H7 (cell line): Measurements from ENCODE around the gene GATA3. TPM values are rescaled to one million over a fixed set of nuclear protein-coding genes. Genes with fewer than 3 reads are reported as not detected.
A peak's percentile ranks its signal among the peaks of the same experiment; 100 is the strongest.
"Not testable (repeated sequence)": the region's sequence is repeated elsewhere in the genome, so short reads cannot be mapped to it uniquely, and the experiment has no call there.

Experiments
- DNase-seq: peaks from one replicate; pipeline ENCODE4 v3.0.0; 2012
- H3K27me3 ChIP-seq: 2 replicates; pipeline ENCODE4 v1.6.0; 2011; ENCODE audit warnings: mild to moderate bottlenecking, low read length; ENCODE audit not compliant: control insufficient read depth, insufficient read depth
- H3K36me3 ChIP-seq: replicated peaks from 2 replicates; pipeline ENCODE4 v1.5.1; 2011; ENCODE audit warnings: low read length; ENCODE audit not compliant: control insufficient read depth, insufficient read depth
- H3K4me3 ChIP-seq: 2 replicates; pipeline ENCODE4 v1.5.1; 2011; ENCODE audit warnings: low read depth, mild to moderate bottlenecking, control low read depth, low read length, moderate library complexity; ENCODE audit not compliant: insufficient read depth
- total RNA-seq: library from RNA; depleted of rRNA; stranded (reverse); fragments of >200 nt; shearing (Covaris generic); gene quantifications from 2 replicates; pipeline ENCODE4 v1.2.3, GENCODE V29; 2014; rRNA removed

GATA3 gene
- 0.11 and 1.1 TPM in 2 replicates for total RNA-seq

DNA sequence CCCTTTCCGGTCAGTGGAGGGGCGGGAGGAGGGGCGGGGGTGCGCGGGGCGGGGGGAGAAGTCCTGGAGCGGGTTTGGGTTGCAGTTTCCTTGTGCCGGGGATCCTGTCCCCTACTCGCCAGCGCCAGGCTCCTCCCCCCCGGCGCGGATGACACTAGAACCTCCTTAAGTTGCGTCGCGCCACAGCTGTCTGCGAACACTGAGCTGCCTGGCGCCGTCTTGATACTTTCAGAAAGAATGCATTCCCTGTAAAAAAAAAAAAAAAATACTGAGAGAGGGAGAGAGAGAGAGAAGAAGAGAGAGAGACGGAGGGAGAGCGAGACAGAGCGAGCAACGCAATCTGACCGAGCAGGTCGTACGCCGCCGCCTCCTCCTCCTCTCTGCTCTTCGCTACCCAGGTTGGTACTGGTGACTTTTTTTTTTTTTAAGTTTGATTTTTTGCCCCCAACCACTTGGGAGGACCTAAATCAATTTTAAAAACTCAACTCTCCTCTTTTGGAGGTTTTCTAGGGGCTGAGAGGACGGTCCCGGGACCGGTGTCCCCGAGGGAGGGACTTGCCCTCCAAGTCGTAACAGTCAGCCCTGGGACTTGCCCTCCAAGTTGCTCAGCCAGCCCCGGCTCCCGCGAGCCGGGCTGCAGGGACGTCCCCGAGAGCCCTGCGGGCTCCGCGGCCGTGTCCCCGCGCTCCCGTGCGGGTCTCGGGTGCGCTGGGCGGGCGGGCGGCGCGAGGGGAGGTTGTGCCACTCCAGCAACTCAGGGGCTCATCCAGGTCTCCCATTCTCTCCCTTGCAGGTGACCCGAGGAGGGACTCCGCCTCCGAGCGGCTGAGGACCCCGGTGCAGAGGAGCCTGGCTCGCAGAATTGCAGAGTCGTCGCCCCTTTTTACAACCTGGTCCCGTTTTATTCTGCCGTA lies at the start of gene GATA3:
Gene GATA3, plus strand, starts transcription at position 195 of the 914 bp plus-strand sequence. CDS start 968 bp downstream, outside the sequence.
- H3K27me3 ChIP-seq: peaks cover 93% of the 10 kb centered on the region
- H3K36me3 ChIP-seq: no peaks in the 10 kb centered on the region
- peak; percentile 92 for DNase-seq
- H3K4me3 ChIP-seq: peak within 1 kb of the TSS; percentile 53

DNA sequence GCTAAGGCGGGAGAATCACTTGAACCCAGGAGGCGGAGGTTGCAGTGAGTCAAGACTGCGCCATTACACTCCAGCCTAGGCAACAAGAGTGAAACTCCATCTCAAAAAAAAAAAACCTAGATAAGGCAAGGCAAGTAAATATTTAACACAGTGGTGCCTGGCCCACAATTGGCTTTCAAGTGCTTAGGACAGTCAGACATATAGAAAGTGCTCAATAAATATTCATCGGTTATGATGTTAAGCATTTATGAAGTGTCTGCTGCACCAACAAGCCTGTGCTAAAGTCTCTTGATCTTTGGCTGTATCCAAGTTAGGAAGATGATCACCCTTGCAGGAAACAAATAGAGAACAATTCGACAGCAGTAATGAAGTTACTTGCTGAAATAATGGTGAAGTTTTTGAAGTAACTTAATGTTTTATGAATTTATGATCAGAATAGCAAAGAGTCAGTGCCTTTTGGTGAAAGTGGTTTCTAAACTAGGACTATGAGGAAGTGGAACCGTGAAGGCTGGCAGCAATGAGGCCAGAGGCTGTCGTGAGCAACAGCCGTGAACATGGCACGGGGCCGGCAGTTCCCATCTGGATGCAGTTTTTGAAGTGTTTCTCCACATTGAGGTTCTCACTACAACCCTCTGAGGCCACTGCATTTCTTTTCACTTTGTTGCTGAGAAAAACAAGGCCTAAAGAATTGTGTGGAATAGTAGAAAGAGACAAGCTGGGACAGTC lies 48.1 kb upstream of the GATA3 start:
- no peaks in the 10 kb centered on the region for H3K27me3 ChIP-seq
- no peak for DNase-seq
- no peaks in the 10 kb centered on the region for H3K36me3 ChIP-seq
- no peak overlapping the region for H3K4me3 ChIP-seq

DNA sequence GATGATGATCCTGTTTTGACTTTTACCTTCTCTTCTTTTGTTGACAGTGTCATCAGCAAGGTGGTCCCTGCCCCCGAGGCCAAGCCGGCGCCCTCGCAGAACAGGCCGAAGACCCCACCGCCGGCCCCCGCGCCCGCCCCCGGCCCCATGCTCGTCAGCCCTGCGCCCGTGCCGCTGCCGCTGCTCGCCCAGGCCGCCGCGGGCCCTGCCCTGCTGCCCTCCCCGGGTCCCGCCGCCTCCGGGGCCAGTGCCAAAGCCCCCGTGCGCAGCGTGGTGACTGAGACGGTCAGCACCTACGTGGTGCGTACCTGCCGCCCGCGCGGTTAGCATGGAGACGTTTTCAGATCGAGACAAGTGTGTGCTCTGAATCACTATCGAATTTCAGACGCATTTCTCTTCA lies 45.5 kb upstream of the GATA3 start:
- H3K27me3 ChIP-seq: no peaks in the 10 kb centered on the region
- peak; percentile 36 for DNase-seq
- H3K36me3 ChIP-seq: no peaks in the 10 kb centered on the region
- H3K4me3 ChIP-seq: no peak overlapping the region

DNA sequence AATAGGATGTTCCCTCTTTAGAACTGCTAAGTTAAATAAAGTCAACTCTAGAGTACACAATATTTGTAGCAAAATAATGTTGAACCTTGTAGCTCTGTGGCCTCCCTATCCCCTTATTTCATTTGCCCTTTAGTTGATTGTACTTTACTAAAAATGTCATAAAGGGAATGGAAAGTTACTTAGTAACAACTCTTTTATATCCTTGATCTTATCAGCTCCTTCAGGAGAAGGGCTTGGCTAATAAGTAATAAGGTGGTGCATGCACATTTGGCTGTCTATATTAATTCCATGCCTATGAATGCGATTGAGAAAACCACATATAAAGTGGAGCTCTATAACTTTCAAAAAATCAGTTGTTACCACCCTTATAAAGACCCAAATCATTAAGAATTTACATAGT lies 41.5 kb upstream of the GATA3 start:
- Histone ChIP-seq H3K36me3 (no peaks in the 10 kb centered on the region), H3K4me3 (no peak overlapping the region), H3K27me3 (no peaks in the 10 kb centered on the region)
- no peak for DNase-seq

DNA sequence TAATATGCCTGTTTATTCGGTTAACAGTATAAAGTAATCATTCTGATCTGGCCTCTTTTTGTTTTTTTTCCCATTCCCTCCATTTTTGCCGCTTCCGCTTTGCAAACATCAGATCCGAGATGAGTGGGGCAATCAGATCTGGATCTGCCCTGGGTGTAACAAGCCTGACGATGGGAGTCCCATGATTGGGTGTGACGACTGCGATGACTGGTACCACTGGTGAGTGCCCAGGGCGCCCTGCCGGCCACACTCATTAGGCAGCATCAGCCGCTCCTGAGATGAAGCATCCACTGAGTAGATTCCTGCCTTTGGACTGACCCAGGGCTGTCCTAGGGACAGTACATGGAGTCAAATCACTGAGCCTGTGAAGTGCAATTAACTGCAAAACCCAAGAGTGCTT lies 40.9 kb upstream of the GATA3 start:
- DNase-seq: no peak
- H3K27me3 ChIP-seq: no peaks in the 10 kb centered on the region
- H3K4me3 ChIP-seq: no peak overlapping the region
- no peaks in the 10 kb centered on the region for H3K36me3 ChIP-seq

DNA sequence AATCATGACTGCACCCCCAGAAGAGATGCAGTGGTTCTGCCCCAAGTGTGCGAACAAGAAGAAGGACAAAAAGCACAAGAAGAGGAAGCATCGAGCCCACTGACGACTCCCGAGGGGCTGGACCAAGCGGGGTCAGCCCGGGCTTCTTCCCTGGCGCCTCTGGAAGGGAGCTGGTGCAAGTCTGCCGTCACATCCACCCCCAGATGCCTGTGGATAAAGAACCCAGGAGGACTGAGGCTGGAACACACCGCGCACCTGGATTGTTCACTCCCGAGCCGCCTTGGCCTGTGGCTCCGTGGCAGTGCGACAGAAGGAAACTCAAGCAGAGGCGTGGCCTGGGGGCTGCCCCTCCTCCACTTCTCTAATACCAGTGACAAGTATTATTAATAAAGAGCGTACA lies 39.8 kb upstream of the GATA3 start:
- H3K36me3 ChIP-seq: no peaks in the 10 kb centered on the region

DNA sequence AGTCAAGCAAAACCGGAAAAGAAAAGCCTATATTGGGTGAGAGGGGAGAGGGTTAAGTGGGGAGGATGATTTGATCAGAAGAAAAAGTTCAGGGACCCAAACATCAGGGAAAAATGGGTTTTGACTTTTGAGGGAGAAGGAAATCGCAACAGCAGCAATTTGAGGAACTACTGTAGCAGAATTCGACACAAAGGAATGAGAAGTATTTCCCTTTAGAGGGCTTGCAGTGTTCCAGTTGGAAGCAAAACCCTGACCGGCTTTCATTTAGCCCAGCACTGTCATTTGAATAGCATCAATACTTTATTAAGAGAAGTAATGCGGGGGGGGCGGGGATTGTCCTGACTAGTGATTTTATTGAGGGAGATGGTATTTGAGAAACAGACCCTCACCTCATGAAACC lies 37.2 kb upstream of the GATA3 start:
- Histone ChIP-seq H3K36me3 (no peaks in the 10 kb centered on the region), H3K4me3 (no peak overlapping the region), H3K27me3 (no peaks in the 10 kb centered on the region)
- DNase-seq: peak; percentile 50

More for the DNA sequence above, 39.8 kb upstream of the GATA3 start:
- Histone ChIP-seq H3K4me3 (no peak overlapping the region), H3K27me3 (no peaks in the 10 kb centered on the region)
- peak; percentile 24 for DNase-seq

DNA sequence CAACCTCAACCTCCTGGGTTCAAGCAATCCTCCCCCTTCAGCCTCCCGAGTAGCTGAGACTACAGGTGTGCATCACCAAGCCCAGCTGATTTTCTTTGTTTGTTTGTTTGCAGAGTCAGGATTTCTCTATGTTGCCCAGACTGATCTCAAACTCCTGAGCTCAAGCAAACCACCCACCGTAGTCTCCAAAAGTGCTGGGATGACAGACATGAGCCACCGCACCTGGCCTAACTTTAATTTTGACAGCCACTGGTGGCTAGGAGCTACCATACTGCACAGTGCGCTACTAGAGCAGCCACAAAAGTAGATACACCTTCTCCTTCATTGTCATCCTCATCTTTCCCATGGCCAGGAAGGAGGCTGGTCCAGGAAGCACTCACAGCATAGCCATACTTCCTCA lies 31.2 kb upstream of the GATA3 start:
- Histone ChIP-seq H3K27me3 (no peaks in the 10 kb centered on the region), H3K4me3 (no peak overlapping the region), H3K36me3 (no peaks in the 10 kb centered on the region)
- DNase-seq: no peak

DNA sequence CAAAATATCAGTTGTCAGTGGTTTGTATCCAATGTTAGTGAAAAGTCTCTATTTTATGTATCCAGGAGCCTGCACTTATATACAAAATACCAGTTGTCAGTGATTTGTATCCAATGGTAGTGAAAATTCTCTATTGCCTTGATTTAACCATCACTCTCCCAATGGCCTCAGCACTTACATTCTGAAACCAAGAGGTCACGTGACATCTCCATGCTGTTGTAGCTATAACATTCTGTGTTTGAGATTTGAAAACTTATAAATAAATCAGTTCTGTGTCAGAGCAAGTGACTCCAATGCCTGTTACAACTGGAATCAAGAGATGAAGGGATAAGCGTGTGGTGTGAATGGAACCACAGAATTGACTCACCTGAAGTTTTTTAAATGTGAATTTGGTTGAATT lies 30.6 kb upstream of the GATA3 start:
- Histone ChIP-seq H3K27me3 (no peaks in the 10 kb centered on the region), H3K36me3 (no peaks in the 10 kb centered on the region), H3K4me3 (no peak overlapping the region)
- DNase-seq: no peak

DNA sequence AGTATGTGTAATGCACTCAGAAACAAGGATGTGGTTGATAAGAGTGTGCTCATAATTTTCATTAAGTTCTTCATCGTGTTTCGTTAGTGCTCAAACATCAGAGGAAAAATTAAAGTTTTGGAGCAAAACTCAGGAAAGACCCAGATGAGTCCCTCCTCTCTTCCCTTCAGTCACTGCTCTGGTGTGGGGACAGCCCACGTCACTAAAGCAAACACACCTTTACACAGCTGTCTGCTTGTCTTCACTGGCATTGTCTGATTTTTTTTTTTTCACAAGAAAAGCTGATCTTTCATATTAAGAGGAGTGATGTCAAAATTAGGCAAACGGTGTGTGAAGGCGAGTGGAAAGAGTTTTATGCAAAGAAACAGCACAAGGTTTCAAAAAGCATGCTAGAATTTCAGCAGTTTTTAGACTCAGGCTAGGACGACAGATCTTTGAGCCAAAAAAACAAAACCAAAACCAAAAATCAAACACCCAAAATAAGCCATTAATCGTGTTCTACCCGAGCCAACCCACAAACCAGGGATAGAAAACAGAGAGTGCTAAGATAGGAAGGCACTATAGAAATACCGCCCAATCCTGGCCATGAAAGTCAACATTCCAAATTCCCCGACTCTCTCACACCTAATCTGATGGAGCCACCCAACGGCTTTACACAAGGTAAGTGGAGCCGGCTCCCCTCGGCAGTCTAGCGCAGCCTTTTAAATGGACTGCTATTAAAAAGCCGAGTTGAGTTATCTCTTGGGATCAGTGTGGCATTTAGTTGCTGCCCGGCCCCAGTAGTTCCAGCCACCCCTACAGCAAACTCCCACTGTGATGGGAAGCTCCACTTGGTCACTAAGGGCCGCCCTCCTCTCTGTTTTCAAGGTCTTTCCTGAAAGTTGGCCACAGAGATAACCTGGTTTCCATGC lies 27.9 kb upstream of the GATA3 start:
- peaks cover 2% of the 10 kb centered on the region for H3K27me3 ChIP-seq
- no peaks in the 10 kb centered on the region for H3K36me3 ChIP-seq
- peak; percentile 32 for DNase-seq
- no peak overlapping the region for H3K4me3 ChIP-seq

DNA sequence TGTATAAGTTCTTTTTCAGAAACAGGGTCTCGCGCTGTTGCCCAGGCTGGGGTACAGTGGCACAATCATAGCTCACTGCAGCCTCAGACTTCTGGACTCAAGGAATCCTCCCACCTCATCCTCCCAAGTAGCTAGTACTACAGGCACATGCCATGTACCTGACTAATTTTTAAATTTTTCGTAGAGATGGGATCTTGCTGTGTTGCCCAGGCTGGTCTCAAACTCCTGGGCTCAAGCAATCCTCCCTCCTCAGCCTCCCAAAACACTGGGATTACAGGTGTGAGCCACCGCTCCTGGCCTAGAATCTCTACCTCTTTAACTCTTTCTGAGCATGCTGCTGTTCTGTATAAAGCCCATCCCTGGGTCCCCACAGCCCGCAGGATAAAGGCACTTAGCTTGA lies 23.3 kb upstream of the GATA3 start:
- DNase-seq, H3K36me3 ChIP-seq, H3K4me3 ChIP-seq: not testable (repeated sequence)
- peaks cover 47% of the 10 kb centered on the region for H3K27me3 ChIP-seq

DNA sequence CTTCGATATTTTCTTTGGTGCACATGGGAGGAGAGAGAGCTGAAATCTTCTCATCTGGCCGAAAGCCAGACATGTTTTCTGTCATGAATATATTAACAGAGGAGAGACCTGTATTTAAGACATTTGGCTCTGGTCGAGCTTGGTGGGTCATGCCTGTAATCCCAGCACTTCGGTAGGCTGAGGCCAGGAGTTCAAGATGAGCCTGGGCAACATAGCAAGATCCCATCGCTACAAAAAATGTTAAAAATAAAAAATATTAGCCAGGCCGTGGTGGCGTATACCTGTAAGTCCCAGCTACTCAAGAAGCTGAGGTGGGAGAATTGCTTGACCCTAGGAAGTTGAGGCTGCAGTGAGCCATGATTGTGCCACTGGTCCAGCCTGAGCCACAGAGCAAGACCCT lies 21.9 kb upstream of the GATA3 start:
- H3K4me3 ChIP-seq: no peak overlapping the region
- DNase-seq: no peak
- no peaks in the 10 kb centered on the region for H3K36me3 ChIP-seq
- H3K27me3 ChIP-seq: peaks cover 61% of the 10 kb centered on the region

DNA sequence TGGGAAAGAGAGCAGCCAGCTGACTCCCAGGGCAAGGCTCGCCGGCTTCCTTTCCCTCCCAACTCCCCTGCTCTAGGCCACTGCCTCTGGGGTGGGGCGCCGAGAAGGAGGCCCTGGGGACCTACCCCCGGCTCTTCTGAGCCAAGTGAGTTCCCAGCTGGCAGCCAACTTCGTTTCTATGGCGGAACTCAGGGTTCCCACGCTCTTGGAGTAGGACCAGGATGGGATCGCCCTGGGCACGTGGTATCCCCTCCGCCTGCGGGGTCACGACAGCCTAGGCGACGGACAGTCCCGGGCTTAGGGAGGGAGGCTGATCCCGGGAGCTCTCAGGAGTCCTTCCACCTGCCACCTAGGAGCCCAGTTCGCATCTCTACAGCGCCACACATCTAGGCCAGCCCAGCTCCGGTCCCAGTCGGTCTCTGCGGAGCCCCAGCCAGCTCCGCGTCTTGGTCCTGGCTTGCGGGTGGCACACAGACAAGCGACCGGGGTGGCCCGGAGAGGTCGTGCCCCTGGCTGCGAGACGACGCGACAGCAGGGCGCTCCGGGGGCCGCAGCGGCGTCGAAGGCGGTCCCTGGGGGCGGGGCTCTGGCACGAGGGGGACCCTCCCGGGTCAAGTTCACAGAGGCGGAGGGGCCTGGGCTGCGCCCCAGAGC lies 20.5 kb upstream of the GATA3 start:
- Histone ChIP-seq H3K27me3 (peaks cover 75% of the 10 kb centered on the region), H3K4me3 (peak overlapping the region; percentile 25), H3K36me3 (no peaks in the 10 kb centered on the region)
- DNase-seq: peak; percentile 78
